PC-9 (cell line): ENCODE data around the gene SLC4A4. TPM values are rescaled to one million over a fixed set of nuclear protein-coding genes. Genes with fewer than 3 reads are reported as not detected.

ENCODE experiments used
- BruUV-seq: library from RNA; stranded (reverse); fragments of 400-500 nt; replicated peaks from 2 replicates; lab custom pipeline; 2021; lab: Mats Ljungman, UMichigan
- CTCF ChIA-PET: fragments of 300-600 bp; sonication (Branson Sonifier 250); formaldehyde crosslinking; loops from one replicate; lab custom pipeline; 2022; ENCODE audit warnings: antibody characterized with exemption; lab: Charles Lee
- POLR2A ChIA-PET: fragments of 300-600 bp; sonication (Branson Sonifier 250); formaldehyde crosslinking; loops from one replicate; lab custom pipeline; 2022; ENCODE audit warnings: antibody characterized with exemption; ENCODE audit not compliant: unreplicated experiment; lab: Charles Lee
- DNase-seq, 2 experiments: peaks; one replicate each; pipeline versions ENCODE4 v3.0.0 to v3.0.0-alpha.2; 2015 to 2022; ENCODE audit warnings: mixed read lengths in 1 of 2
- H2AFZ ChIP-seq: fragments of 200-600 bp; sonication (generic); 2 replicates; pipeline ENCODE4 v1.8.1; 2017; ENCODE audit warnings: antibody characterized with exemption
- H3F3A ChIP-seq: fragments of 200-600 bp; sonication (generic); 2 replicates; pipeline ENCODE4 v1.8.1; 2017; ENCODE audit warnings: antibody characterized with exemption, mild to moderate bottlenecking, low read depth; ENCODE audit not compliant: insufficient read depth
- H3K27ac ChIP-seq: fragments of 200-600 bp; sonication (generic); 2 replicates; pipeline ENCODE4 v1.6.1; 2016; ENCODE audit warnings: mixed run types
- H3K27me3 ChIP-seq: fragments of 200-600 bp; sonication (generic); 2 replicates; pipeline ENCODE4 v1.6.1; 2016; ENCODE audit warnings: low read depth, mixed run types; ENCODE audit not compliant: insufficient read depth
- H3K36me3 ChIP-seq: fragments of 200-600 bp; sonication (generic); 2 replicates; pipeline ENCODE4 v1.6.1; 2016; ENCODE audit warnings: low read depth, mixed run types
- H3K4me1 ChIP-seq: fragments of 200-600 bp; sonication (generic); replicated peaks from 2 replicates; pipeline ENCODE4 v1.6.1; 2016; ENCODE audit warnings: mixed run types; ENCODE audit not compliant: insufficient read depth
- H3K4me2 ChIP-seq: fragments of 200-600 bp; sonication (generic); 2 replicates; pipeline ENCODE4 v1.6.1; 2017; ENCODE audit warnings: mixed run types
- H3K4me3 ChIP-seq: fragments of 200-600 bp; sonication (generic); 2 replicates; pipeline ENCODE4 v1.6.1; 2016; ENCODE audit warnings: mixed run types
- H3K79me2 ChIP-seq: fragments of 200-600 bp; sonication (generic); 2 replicates; pipeline ENCODE4 v1.6.1; 2017; ENCODE audit warnings: low read depth, mixed run types
- H3K9me2 ChIP-seq: fragments of 200-600 bp; sonication (generic); 2 replicates; pipeline ENCODE4 v1.8.1; 2017; ENCODE audit warnings: mild to moderate bottlenecking; ENCODE audit not compliant: insufficient read depth
- H3K9me3 ChIP-seq: fragments of 200-600 bp; sonication (generic); 2 replicates; pipeline ENCODE4 v1.8.1; 2016; ENCODE audit warnings: low read depth; ENCODE audit not compliant: insufficient read depth
- H4K20me1 ChIP-seq: fragments of 200-600 bp; sonication (generic); 2 replicates; pipeline ENCODE4 v1.8.1; 2017; ENCODE audit not compliant: insufficient read depth
- EZH2 ChIP-seq: fragments of 200-600 bp; sonication (generic); IDR thresholded peaks from 2 replicates; pipeline ENCODE4 v1.8.0; 2017; ENCODE audit warnings: antibody characterized with exemption, low read depth
- intact Hi-C: fragments of 100-400 bp; cut with micrococcal nuclease; formaldehyde crosslinking; loops from one replicate; pipeline ENCODE4 v1.10.0; 2022; ENCODE audit not compliant: unreplicated experiment
- total RNA-seq: library from RNA; stranded (reverse); gene quantifications from 2 replicates; pipeline ENCODE4 v1.2.3, GENCODE V29; 2021
- TF ChIP-seq, protein P1 (sequence below): fragments of 200-600 bp; sonication (generic); conservative IDR thresholded peaks from 2 replicates; pipeline ENCODE4 v1.6.1; 2017; ENCODE audit warnings: mixed run types, antibody characterized with exemption, mild to moderate bottlenecking, moderate library complexity

SLC4A4 gene
- total RNA-seq, 1 experiment from 2014 or later = 0.44 TPM

DNA sequence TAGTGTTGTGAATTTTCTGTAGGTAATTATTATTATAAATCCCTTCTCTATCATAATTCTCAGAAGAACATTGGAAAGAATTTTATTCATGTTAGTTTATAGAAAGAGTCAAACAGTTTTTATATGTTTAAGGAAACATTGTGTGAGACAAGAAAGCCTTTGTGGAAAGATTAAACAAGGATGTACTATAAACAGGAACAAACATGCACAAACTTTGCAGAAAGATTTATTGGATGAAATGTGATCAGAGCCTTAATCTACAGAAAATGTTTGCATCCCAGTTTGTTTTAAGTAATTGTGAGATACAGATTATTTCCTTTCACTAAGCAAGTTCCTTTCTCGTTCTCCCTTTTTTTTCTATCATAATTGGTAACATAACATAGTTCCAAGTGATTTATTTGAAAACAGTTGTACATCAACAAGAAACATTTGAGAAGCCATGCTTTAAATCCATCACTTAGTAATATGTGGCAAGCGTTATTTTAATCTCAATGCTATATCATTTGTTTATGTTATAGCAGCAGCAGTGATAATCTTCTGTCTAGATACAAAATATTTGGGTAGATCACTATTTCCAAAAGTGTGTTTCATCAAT is 129.4 kb downstream of the SLC4A4 start:
- TF ChIP-seq, protein P1, sequence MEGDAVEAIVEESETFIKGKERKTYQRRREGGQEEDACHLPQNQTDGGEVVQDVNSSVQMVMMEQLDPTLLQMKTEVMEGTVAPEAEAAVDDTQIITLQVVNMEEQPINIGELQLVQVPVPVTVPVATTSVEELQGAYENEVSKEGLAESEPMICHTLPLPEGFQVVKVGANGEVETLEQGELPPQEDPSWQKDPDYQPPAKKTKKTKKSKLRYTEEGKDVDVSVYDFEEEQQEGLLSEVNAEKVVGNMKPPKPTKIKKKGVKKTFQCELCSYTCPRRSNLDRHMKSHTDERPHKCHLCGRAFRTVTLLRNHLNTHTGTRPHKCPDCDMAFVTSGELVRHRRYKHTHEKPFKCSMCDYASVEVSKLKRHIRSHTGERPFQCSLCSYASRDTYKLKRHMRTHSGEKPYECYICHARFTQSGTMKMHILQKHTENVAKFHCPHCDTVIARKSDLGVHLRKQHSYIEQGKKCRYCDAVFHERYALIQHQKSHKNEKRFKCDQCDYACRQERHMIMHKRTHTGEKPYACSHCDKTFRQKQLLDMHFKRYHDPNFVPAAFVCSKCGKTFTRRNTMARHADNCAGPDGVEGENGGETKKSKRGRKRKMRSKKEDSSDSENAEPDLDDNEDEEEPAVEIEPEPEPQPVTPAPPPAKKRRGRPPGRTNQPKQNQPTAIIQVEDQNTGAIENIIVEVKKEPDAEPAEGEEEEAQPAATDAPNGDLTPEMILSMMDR = no peak
- TF ChIP-seq EZH2 = no peak
- BruUV-seq = no TSS peak
- H3K79me2 ChIP-seq = no peaks in the 10 kb centered on the region
- H4K20me1 ChIP-seq = no peaks in the 10 kb centered on the region
- CTCF ChIA-PET = no interaction called here
- no peaks in the 10 kb centered on the region for H3K27me3 ChIP-seq
- H3K9me3 ChIP-seq = no peaks in the 10 kb centered on the region
- no peak overlapping the region for H3K4me2 ChIP-seq
- intact Hi-C loops = no loop called here
- no peak overlapping the region for H2AFZ ChIP-seq
- POLR2A ChIA-PET = no interaction called here
- no peaks in the 10 kb centered on the region; the same call in 1 of the 2 replicates for H3K4me1 ChIP-seq
- H3K27ac ChIP-seq = no peak overlapping the region
- H3K4me3 ChIP-seq = no peak overlapping the region
- H3F3A ChIP-seq = no peaks in the 10 kb centered on the region
- H3K36me3 ChIP-seq = no peaks in the 10 kb centered on the region
- H3K9me2 ChIP-seq = no peaks in the 10 kb centered on the region
- DNase-seq = no peak

DNA sequence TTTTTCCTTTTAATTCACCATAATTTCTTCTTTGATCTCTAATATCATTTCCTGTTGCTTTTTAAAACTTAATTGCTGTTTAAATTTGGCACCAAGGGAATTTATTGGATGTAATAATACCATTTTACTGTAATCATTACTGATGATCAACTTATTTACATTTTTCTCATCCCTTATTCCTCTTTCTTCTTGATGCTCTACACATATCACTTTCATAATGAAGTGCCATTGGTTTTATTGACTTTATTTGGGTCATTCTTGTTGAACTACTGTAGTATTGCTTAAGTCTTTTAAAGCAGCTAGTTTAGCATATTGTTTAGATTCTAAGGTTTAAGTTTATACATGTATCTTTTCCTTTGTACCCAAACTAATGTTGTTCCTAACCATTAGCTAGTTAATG is 130.7 kb downstream of the SLC4A4 start:
- no peaks in the 10 kb centered on the region for H3K9me3 ChIP-seq
- H3K27ac ChIP-seq = no peak overlapping the region
- no peak overlapping the region for H3K4me2 ChIP-seq
- H4K20me1 ChIP-seq = no peaks in the 10 kb centered on the region
- CTCF ChIA-PET = no interaction called here
- H3K9me2 ChIP-seq = no peaks in the 10 kb centered on the region
- H2AFZ ChIP-seq = no peak overlapping the region
- POLR2A ChIA-PET = no interaction called here
- H3F3A ChIP-seq = no peaks in the 10 kb centered on the region
- BruUV-seq = no TSS peak
- H3K36me3 ChIP-seq = no peaks in the 10 kb centered on the region
- no peak overlapping the region for H3K4me3 ChIP-seq
- intact Hi-C loops = no loop called here
- H3K4me1 ChIP-seq = no peaks in the 10 kb centered on the region; the same call in 1 of the 2 replicates
- no peaks in the 10 kb centered on the region for H3K27me3 ChIP-seq
- no peaks in the 10 kb centered on the region for H3K79me2 ChIP-seq
- no peak for DNase-seq
- TF ChIP-seq EZH2 = no peak
- TF ChIP-seq, protein P1 = no peak

DNA sequence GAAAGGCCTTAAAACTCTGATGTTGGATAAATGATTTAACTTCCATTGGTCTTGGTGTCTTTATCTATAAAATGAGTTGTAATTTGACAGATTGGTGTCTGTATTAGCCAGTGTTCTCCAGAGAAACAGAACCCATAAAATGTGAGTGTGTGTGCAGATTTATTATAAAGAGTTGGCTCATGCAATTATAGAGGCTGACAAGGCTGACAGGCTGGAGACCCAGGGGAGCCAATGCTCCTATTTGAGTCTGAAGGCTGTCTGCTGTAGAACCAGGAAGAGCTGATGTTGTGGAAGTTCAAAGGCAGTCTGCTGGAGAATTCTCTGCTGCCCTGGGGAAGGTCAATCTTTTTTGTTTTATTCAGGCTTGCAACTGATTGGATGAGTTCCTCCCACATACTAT is 131.7 kb downstream of the SLC4A4 start:
- no peaks in the 10 kb centered on the region for H3F3A ChIP-seq
- no peak overlapping the region for H3K4me3 ChIP-seq
- POLR2A ChIA-PET = no interaction called here
- BruUV-seq = no TSS peak
- TF ChIP-seq EZH2 = no peak
- TF ChIP-seq, protein P1 = no peak
- H3K79me2 ChIP-seq = no peaks in the 10 kb centered on the region
- no peaks in the 10 kb centered on the region for H3K9me2 ChIP-seq
- H3K27me3 ChIP-seq = no peaks in the 10 kb centered on the region
- H3K4me2 ChIP-seq = no peak overlapping the region
- no peaks in the 10 kb centered on the region for H3K36me3 ChIP-seq
- H4K20me1 ChIP-seq = no peaks in the 10 kb centered on the region
- CTCF ChIA-PET = no interaction called here
- H3K27ac ChIP-seq = no peak overlapping the region
- no peak overlapping the region for H2AFZ ChIP-seq
- no peak for DNase-seq
- intact Hi-C loops = no loop called here
- no peaks in the 10 kb centered on the region for H3K9me3 ChIP-seq
- H3K4me1 ChIP-seq = no peaks in the 10 kb centered on the region; the same call in 1 of the 2 replicates
